Testis (tissue), 5 donors: ENCODE data around the gene ITGA11. TPM values are rescaled to one million over a fixed set of nuclear protein-coding genes. Genes with fewer than 3 reads are reported as not detected.

Experiments
- DNase-seq: peaks from one replicate; pipeline ENCODE4 v3.0.0-alpha.2; 2019
- H3K27ac ChIP-seq, 2 donors: fragments of 200-600 bp; sonication (generic); one replicate each; pipeline ENCODE4 v1.5.1; 2019
- H3K27me3 ChIP-seq: fragments of 200-600 bp; sonication (generic); one replicate; pipeline ENCODE4 v1.5.1; 2019
- H3K36me3 ChIP-seq: fragments of 200-600 bp; sonication (generic); one replicate; pipeline ENCODE4 v1.5.1; 2017; ENCODE audit warnings: low read depth; ENCODE audit errors: missing control alignments
- H3K4me1 ChIP-seq: fragments of 200-600 bp; sonication (generic); one replicate; pipeline ENCODE4 v1.5.1; 2019
- H3K4me3 ChIP-seq, 2 donors: fragments of 200-600 bp; sonication (generic); one replicate each; pipeline ENCODE4 v1.5.1; 2017 to 2019
- H3K9me3 ChIP-seq: fragments of 200-600 bp; sonication (generic); one replicate; pipeline ENCODE4 v1.5.1; 2017
- CTCF ChIP-seq, 3 experiments: fragments of 450-650 bp in 2 of 3; fragments of 200-600 bp in 1 of 3; sonication (generic) in 1 of 3; IDR thresholded peaks; one replicate each; pipeline ENCODE4 v1.5.1; 2016 to 2019; ENCODE audit warnings: antibody characterized with exemption in 3 of 3, mild to moderate bottlenecking in 2 of 3, moderate library complexity in 1 of 3
- POLR2A ChIP-seq: fragments of 450-650 bp; IDR thresholded peaks from one replicate; pipeline ENCODE4 v1.6.1; 2017; ENCODE audit warnings: antibody characterized with exemption, mild to moderate bottlenecking, moderate library complexity
- WGBS, 2 donors: methylation state at CpG; one replicate each; pipeline ENCODE4 v1.1.5; 2018; 5-methylcytosine and 5-hydroxymethylcytosine counted together
- intact Hi-C: fragments of 100-400 bp; cut with DNase I; formaldehyde crosslinking; loops from one replicate; pipeline ENCODE4 v1.15.1; 2023; ENCODE audit warnings: low total_unique reads
- long read RNA-seq, 2 donors: transcript quantifications; one replicate each; lab custom pipeline, GENCODE V29; 2026
- polyA plus RNA-seq: library from polyadenylated mRNA; stranded (reverse); fragments of 350-450 nt; fragmentation: Illumina TruSeq; extraction: RNeasy Lipid Tissue Mini Kit (QIAGEN cat#74804); gene quantifications from one replicate; pipeline ENCODE4 v1.2.3, GENCODE V29; 2014; ENCODE audit warnings: low read depth, low replicate concordance; ENCODE audit not compliant: insufficient read depth
- total RNA-seq, 2 donors: library from RNA; depleted of rRNA; stranded (reverse); fragments of >200 nt; gene quantifications; one replicate each; pipeline ENCODE4 v1.2.3, GENCODE V29; 2016

Gene ITGA11
- total RNA-seq (1 to 10 TPM; 4.3 to 5.6 TPM), polyA plus RNA-seq (6.6 TPM)
- long read RNA-seq, donor 1, partial matches to known transcripts, result 0 of 2 reads
- long read RNA-seq, donor 1, other reads (novel, unspliced or antisense), result 0 of 2 reads
- long read RNA-seq, donor 2, result 0 reads

- no peaks in the 10 kb centered on the region for H3K9me3 ChIP-seq
- H3K27me3 ChIP-seq, result no peaks in the 10 kb centered on the region
- 0% methylated on average over 9 to 41 of the region's 49 CpGs for WGBS, 2 donors
- TF ChIP-seq POLR2A (no peak), CTCF (IDR thresholded peaks at IDR 0.05) (no peak)
- no peaks in the 10 kb centered on the region for H3K4me1 ChIP-seq
- intact Hi-C loops, result no loop called here
- H3K36me3 ChIP-seq, result no peaks in the 10 kb centered on the region
- H3K27ac ChIP-seq, result no peak within 1 kb of the TSS
- peak; percentile 67 for DNase-seq
- H3K4me3 ChIP-seq, result peak within 1 kb of the TSS; percentile 39 to 58
Measured at GRCh38 chr15:68431792-68432401, at the start of gene ITGA11. ITGA11 (minus strand) TSS chr15:68432163; CDS start chr15:68432066, 97 bp downstream.

DNA sequence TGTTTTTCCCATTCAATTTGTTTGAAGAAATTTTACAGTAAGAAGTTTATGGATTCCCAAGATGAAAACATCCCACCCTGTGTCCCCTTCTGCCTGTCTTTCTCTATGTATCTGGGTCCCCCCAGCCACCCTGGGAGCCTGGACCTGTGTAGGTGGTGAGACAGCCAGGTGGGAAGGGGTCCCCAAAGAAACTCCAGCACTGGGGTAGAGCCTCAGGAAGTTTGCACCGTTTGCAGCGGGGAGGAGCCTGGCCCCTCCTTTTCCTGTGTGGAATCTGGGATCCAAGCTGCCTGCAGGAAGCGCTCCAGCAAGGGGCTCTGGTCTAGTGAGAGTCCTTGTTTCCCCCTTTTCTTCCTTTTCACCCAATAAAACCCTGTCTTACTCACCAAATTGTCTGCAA, 49.4 kb upstream of the ITGA11 start:
- Histone ChIP-seq H3K9me3 (no peaks in the 10 kb centered on the region), H3K27me3 (no peaks in the 10 kb centered on the region), H3K27ac (no peak overlapping the region), H3K4me1 (peaks cover 4% of the 10 kb centered on the region), H3K4me3 (no peak overlapping the region), H3K36me3 (no peaks in the 10 kb centered on the region)
- 81 to 89% methylated on average over 3 of the region's 3 CpGs for WGBS, 2 donors
- intact Hi-C loops, result no loop called here
- no peak for DNase-seq
- TF ChIP-seq POLR2A (no peak), CTCF (IDR thresholded peaks at IDR 0.05) (no peak)

DNA sequence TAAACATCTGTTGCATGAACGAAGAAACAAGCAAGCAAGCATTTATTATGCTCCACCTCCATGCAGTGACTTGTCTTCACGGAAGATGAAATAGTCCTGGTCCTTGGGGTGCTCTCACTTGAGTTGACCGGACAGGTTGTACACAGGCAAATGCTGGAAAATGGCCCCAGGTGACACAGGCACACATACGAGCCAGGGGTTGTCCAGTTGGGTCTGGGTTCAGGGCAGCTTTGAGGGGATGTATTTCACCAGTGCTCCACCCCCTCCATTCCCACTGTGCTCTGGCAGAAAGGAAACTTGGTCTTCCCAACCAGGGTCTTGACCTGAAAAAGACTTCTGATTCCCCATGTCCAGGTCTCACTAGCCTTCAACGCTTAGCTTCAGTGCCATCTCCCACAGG, 48.3 kb upstream of the ITGA11 start:
- H3K27ac ChIP-seq, result no peak overlapping the region
- intact Hi-C loops, result no loop called here
- no peak overlapping the region for H3K4me3 ChIP-seq
- no peak for TF ChIP-seq POLR2A
- TF ChIP-seq CTCF (IDR thresholded peaks at IDR 0.05), result no peak
- DNase-seq, result no peak
- no peaks in the 10 kb centered on the region for H3K36me3 ChIP-seq
- no peaks in the 10 kb centered on the region for H3K27me3 ChIP-seq
- WGBS, 2 donors, result 75 to 95% methylated on average over 5 of the region's 5 CpGs
- no peaks in the 10 kb centered on the region for H3K9me3 ChIP-seq
- H3K4me1 ChIP-seq, result peaks cover 4% of the 10 kb centered on the region

DNA sequence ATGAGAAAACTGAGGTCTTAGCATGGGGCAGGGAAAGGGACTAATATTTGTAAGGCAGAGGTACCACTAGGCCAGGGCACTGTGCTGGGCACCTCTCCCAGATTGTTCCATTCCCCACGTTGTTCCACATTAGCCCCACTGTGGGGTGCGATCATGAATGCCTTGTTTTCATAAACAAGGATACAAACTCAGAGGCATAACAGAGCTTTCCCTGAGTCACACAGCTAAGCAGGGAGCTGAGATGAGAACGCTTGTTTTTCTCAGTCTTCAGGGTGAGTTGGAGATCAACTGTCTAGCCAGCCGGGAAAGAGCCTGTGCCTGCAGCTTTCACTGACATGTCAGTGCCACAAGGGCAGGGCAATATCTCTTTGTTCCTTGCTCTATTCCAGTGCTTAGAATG, 47.9 kb upstream of the ITGA11 start:
- H3K27ac ChIP-seq, result no peak overlapping the region

More for the DNA sequence above, 47.9 kb upstream of the ITGA11 start:
- 90 to 95% methylated on average over 4 of the region's 4 CpGs for WGBS, 2 donors
- DNase-seq, result no peak
- intact Hi-C loops, result no loop called here
- Histone ChIP-seq H3K4me3 (no peak overlapping the region), H3K4me1 (peaks cover 4% of the 10 kb centered on the region), H3K27me3 (no peaks in the 10 kb centered on the region), H3K36me3 (no peaks in the 10 kb centered on the region), H3K9me3 (no peaks in the 10 kb centered on the region)
- TF ChIP-seq CTCF (IDR thresholded peaks at IDR 0.05) (no peak), POLR2A (no peak)
